IMR-90 (cell line): ENCODE measurements around the gene FXN. TPM values are rescaled to one million over a fixed set of nuclear protein-coding genes. Genes with fewer than 3 reads are reported as not detected.

Experiments
- ATAC-seq: fragments of 200-7000 bp; cut with Tn5 transposase; 2 replicates; pipeline ENCODE4 v1.9.1; 2020; ENCODE audit warnings: low read depth, mild to moderate bottlenecking, moderate library complexity
- BruUV-seq: library from RNA; stranded (reverse); fragments of 400-500 nt; replicated peaks from 2 replicates; lab custom pipeline; 2021; lab: Mats Ljungman, UMichigan
- CTCF ChIA-PET: fragments of 300-600 bp; formaldehyde crosslinking; extraction: SDS; loops from one replicate; lab custom pipeline; 2021; ENCODE audit warnings: antibody characterized with exemption; lab: Yijun Ruan, JAX
- POLR2A ChIA-PET: fragments of 300-600 bp; sonication (Branson Sonifier 250); formaldehyde crosslinking; loops from one replicate; lab custom pipeline; 2022; ENCODE audit warnings: antibody characterized with exemption; ENCODE audit not compliant: unreplicated experiment; lab: Charles Lee
- DNase-seq: peaks from one replicate; pipeline ENCODE4 v3.0.0; 2013
- H2AFZ ChIP-seq: replicated peaks from 2 replicates; pipeline ENCODE3; 2013; ENCODE audit warnings: low read length, mild to moderate bottlenecking; ENCODE audit not compliant: poor library complexity
- H2AK5ac ChIP-seq: 2 replicates; pipeline ENCODE4 v1.6.1; 2013; ENCODE audit warnings: low read depth, low read length, inconsistent platforms
- H2AK9ac ChIP-seq: replicated peaks from 2 replicates; pipeline ENCODE3; 2013; ENCODE audit warnings: mild to moderate bottlenecking, low read depth, low read length, moderate library complexity; ENCODE audit not compliant: poor library complexity
- H2BK120ac ChIP-seq: 2 replicates; pipeline ENCODE4 v1.6.1; 2013; ENCODE audit warnings: low read depth, low read length, inconsistent platforms
- H2BK15ac ChIP-seq: 3 replicates; pipeline ENCODE4 v1.6.1; 2013; ENCODE audit warnings: low read depth, low read length, inconsistent platforms
- H2BK20ac ChIP-seq: 2 replicates; pipeline ENCODE4 v1.6.1; 2013; ENCODE audit warnings: low read depth, mild to moderate bottlenecking, inconsistent platforms, low read length, moderate library complexity
- H2BK5ac ChIP-seq: 2 replicates; pipeline ENCODE4 v1.6.1; 2013; ENCODE audit warnings: mild to moderate bottlenecking, low read depth, low read length, inconsistent platforms; ENCODE audit not compliant: poor library complexity, severe bottlenecking
- H3K14ac ChIP-seq: replicated peaks from 2 replicates; pipeline ENCODE4 v1.6.1; 2013; ENCODE audit warnings: low read depth, low read length, inconsistent platforms
- H3K18ac ChIP-seq: 2 replicates; pipeline ENCODE4 v1.6.1; 2013; ENCODE audit warnings: low read depth, low read length, control low read depth
- H3K23ac ChIP-seq: 2 replicates; pipeline ENCODE4 v1.6.1; 2013; ENCODE audit warnings: low read depth, low read length, inconsistent platforms
- H3K27ac ChIP-seq: 2 replicates; pipeline ENCODE4 v1.5.1; 2013; ENCODE audit warnings: mild to moderate bottlenecking, control low read depth, low read length; ENCODE audit not compliant: insufficient read depth
- H3K27me3 ChIP-seq: 2 replicates; pipeline ENCODE4 v1.6.1; 2013; ENCODE audit warnings: low read length; ENCODE audit not compliant: control insufficient read depth, insufficient read depth
- H3K36me3 ChIP-seq: 2 replicates; pipeline ENCODE4 v1.6.1; 2013; ENCODE audit warnings: low read length, mixed read lengths; ENCODE audit not compliant: control insufficient read depth, insufficient read depth
- H3K4ac ChIP-seq: 2 replicates; pipeline ENCODE4 v1.6.1; 2013; ENCODE audit warnings: low read depth, low read length, inconsistent platforms
- H3K4me1 ChIP-seq: 2 replicates; pipeline ENCODE4 v1.6.1; 2013; ENCODE audit warnings: low read length, mixed read lengths; ENCODE audit not compliant: control insufficient read depth, insufficient read depth
- H3K4me2 ChIP-seq: 2 replicates; pipeline ENCODE4 v1.6.1; 2013; ENCODE audit warnings: low read depth, mild to moderate bottlenecking, control low read depth, low read length, moderate library complexity
- H3K4me3 ChIP-seq: 2 replicates; pipeline ENCODE4 v1.5.1; 2013; ENCODE audit warnings: low read depth, mild to moderate bottlenecking, control low read depth, low read length, moderate library complexity; ENCODE audit not compliant: insufficient read depth
- H3K56ac ChIP-seq: 2 replicates; pipeline ENCODE4 v1.6.1; 2013; ENCODE audit warnings: low read length, inconsistent platforms; ENCODE audit not compliant: insufficient read depth; ENCODE audit errors: extremely low read depth
- H3K79me1 ChIP-seq, 2 experiments: 2 replicates each; pipeline ENCODE4 v1.6.1; 2013; ENCODE audit warnings: low read length in 2 of 2, inconsistent platforms in 1 of 2, low read depth in 1 of 2
- H3K9ac ChIP-seq: 2 replicates; pipeline ENCODE4 v1.6.1; 2013; ENCODE audit warnings: low read depth, low read length, control low read depth
- H3K9me1 ChIP-seq: 2 replicates; pipeline ENCODE4 v1.6.1; 2013; ENCODE audit warnings: low read length, inconsistent platforms; ENCODE audit not compliant: insufficient read depth
- H3K9me3 ChIP-seq: 2 replicates; pipeline ENCODE4 v1.6.1; 2013; ENCODE audit warnings: low read length; ENCODE audit not compliant: control insufficient read depth, insufficient read depth
- H4K20me1 ChIP-seq: 2 replicates; pipeline ENCODE4 v1.6.1; 2013; ENCODE audit warnings: low read length, inconsistent platforms; ENCODE audit not compliant: insufficient read depth
- H4K5ac ChIP-seq: 2 replicates; pipeline ENCODE4 v1.6.1; 2013; ENCODE audit warnings: mild to moderate bottlenecking, low read depth, low read length, control low read depth
- H4K8ac ChIP-seq, 2 experiments: 2 replicates each; pipeline ENCODE4 v1.6.1; 2013; ENCODE audit warnings: low read depth in 2 of 2, low read length in 2 of 2, control low read depth in 1 of 2, inconsistent platforms in 1 of 2
- H4K91ac ChIP-seq: 2 replicates; pipeline ENCODE4 v1.6.1; 2013; ENCODE audit warnings: low read depth, low read length, inconsistent platforms; ENCODE audit not compliant: insufficient read depth
- FOS ChIP-seq: fragments of 150-350 bp; IDR thresholded peaks from 2 replicates; pipeline ENCODE4 v1.6.1; 2016; ENCODE audit warnings: low read depth, low read length
- RAD21 ChIP-seq: IDR thresholded peaks from 2 replicates; pipeline ENCODE4 v1.6.1; 2012; ENCODE audit warnings: low read length, improper control_type of control experiment
- whole genome bisulfite sequencing, 2 experiments: methylation state at CpG; one replicate each; pipeline versions ENCODE4 v1.1.5 to v1.1.7; 2013; ENCODE audit warnings: missing lambda C conversion rate in 2 of 2; ENCODE audit not compliant: insufficient read length in 1 of 2; ENCODE audit errors: extremely low coverage in 2 of 2; 5-methylcytosine and 5-hydroxymethylcytosine counted together
- dilution Hi-C: fragments of 300-500 bp; cut with HindIII; formaldehyde crosslinking; loops from one replicate; pipeline ENCODE4 v1.14.3; 2018; ENCODE audit warnings: low sequenced_read_pairs; ENCODE audit not compliant: unreplicated experiment
- in situ Hi-C: fragments of 300-500 bp; cut with MboI; formaldehyde crosslinking; loops from 3 replicates; pipeline ENCODE4 v1.14.3; 2019; ENCODE audit warnings: low sequenced_read_pairs, inconsistent platforms, mixed read lengths
- intact Hi-C: fragments of 100-400 bp; cut with micrococcal nuclease; formaldehyde crosslinking; loops from 2 replicates; pipeline ENCODE4 v1.10.0; 2022
- polyA plus RNA-seq, 3 experiments: library from polyadenylated mRNA; depleted of rRNA; stranded (reverse); fragments of >200 nt; gene quantifications; 2 replicates each; pipeline ENCODE4 v1.2.3, GENCODE V29; 2012; ENCODE audit warnings: low replicate concordance in 1 of 3
- total RNA-seq: library from RNA; depleted of rRNA; stranded (reverse); fragments of >200 nt; gene quantifications from 2 replicates; pipeline ENCODE4 v1.2.3, GENCODE V29; 2012

Gene FXN
- total and polyA plus RNA-seq, 2 of the 4 experiments (the other 2 are of a cell fraction): 3.9 to 18.1 TPM

GRCh38 chr9:69121155-69122081 is 85.9 kb downstream of the FXN start:
- H4K20me1 ChIP-seq: no peaks in the 10 kb centered on the region
- H3K79me1 ChIP-seq: peaks cover 5 to 10% of the 10 kb centered on the region in 2 experiments; a peak in 2 of 4 replicates
- H3K36me3 ChIP-seq: no peaks in the 10 kb centered on the region
- ChIA-PET CTCF (interaction anchor here (0.8 to 1.8 kb wide), 4 partner anchors 57 to 594 kb away, joined by 3 to 6 read pairs (median 4); no protein-coding TSS in a partner anchor), POLR2A (no interaction called here)
- H3K9ac ChIP-seq: peak overlapping the region; percentile 26
- in situ Hi-C loops (no loop called here), dilution Hi-C loops (no loop called here), intact Hi-C loops (loop anchor here (1.0 to 5.0 kb wide), 4 partner anchors 28 to 84 kb away; partner anchors contain the start of gene FXN)
- H3K27ac ChIP-seq: peak overlapping the region; percentile 24; the same call in 1 of the 2 replicates
- 3% methylated on average over 32 of the region's 86 CpGs; no CpG with 5 or more reads in 1 of the 2 experiments for WGBS, 2 experiments
- peak overlapping the region in 1 of 2 experiments; percentile 29; a peak in 2 of 4 replicates for H4K8ac ChIP-seq
- H2BK5ac ChIP-seq: no peak overlapping the region
- peak overlapping the region; percentile 94 for H2AFZ ChIP-seq
- peak overlapping the region; percentile 49; the same call in 1 of the 2 replicates for H3K56ac ChIP-seq
- H3K18ac ChIP-seq: no peak overlapping the region
- 0 out of 2 replicates have a peak, but pooled peaks have one; percentile 3 for TF ChIP-seq RAD21
- TF ChIP-seq FOS: no peak
- H3K23ac ChIP-seq: peak overlapping the region; percentile 28; the same call in 1 of the 2 replicates
- no peaks in the 10 kb centered on the region for H3K27me3 ChIP-seq
- no TSS peak for BruUV-seq
- peak overlapping the region; percentile 78 for H3K4me3 ChIP-seq
- H2BK20ac ChIP-seq: 0 out of 2 replicates have a peak overlapping the region, but pooled peaks have one; percentile 23
- peak overlapping the region; percentile 34; the same call in 1 of the 2 replicates for H3K14ac ChIP-seq
- H4K5ac ChIP-seq: no peak overlapping the region
- peak overlapping the region; percentile 86 for H2AK9ac ChIP-seq
- no peaks in the 10 kb centered on the region for H3K9me3 ChIP-seq
- H2BK120ac ChIP-seq: peak overlapping the region; percentile 62
- peak overlapping the region; percentile 56 for H3K4ac ChIP-seq
- H3K4me2 ChIP-seq: peak overlapping the region; percentile 86
- peak overlapping the region; percentile 53; the same call in 1 of the 2 replicates for H4K91ac ChIP-seq
- peaks cover 5% of the 10 kb centered on the region for H3K9me1 ChIP-seq
- DNase-seq: peak; percentile 31
- 0 out of 2 replicates have a peak, but pooled peaks cover 3% of the 10 kb centered on the region for H3K4me1 ChIP-seq
- H2AK5ac ChIP-seq: no peak overlapping the region; the same call in 1 of the 2 replicates
- ATAC-seq: peak; percentile 70
- H2BK15ac ChIP-seq: no peak overlapping the region
